A204.1 (cell line): ENCODE measurements around the gene CCDC144A.
A peak's percentile ranks its signal among the peaks of the same experiment; 100 is the strongest.
"Not testable (repeated sequence)": the region's sequence is repeated elsewhere in the genome, so short reads cannot be mapped to it uniquely, and the experiment has no call there.

ENCODE experiments used
- FAIRE-seq: peaks from 2 replicates; lab custom pipeline; 2012; peaks lifted over from hg19 to GRCh38; lab: Jason Lieb, UNC

Gene CCDC144A

GRCh38 chr17:16689731-16690281, at the start of gene CCDC144A:
TSS of gene CCDC144A (plus strand) at chr17:16690241. CDS start at chr17:16690401, 160 bp downstream.
- FAIRE-seq = not testable (repeated sequence)

- FAIRE-seq = no peak
Observed at GRCh38 chr17:16649585-16649984, 40.5 kb upstream of the CCDC144A start.

- no peak for FAIRE-seq
Observed at GRCh38 chr17:16652252-16652651, 37.8 kb upstream of the CCDC144A start.

DNA sequence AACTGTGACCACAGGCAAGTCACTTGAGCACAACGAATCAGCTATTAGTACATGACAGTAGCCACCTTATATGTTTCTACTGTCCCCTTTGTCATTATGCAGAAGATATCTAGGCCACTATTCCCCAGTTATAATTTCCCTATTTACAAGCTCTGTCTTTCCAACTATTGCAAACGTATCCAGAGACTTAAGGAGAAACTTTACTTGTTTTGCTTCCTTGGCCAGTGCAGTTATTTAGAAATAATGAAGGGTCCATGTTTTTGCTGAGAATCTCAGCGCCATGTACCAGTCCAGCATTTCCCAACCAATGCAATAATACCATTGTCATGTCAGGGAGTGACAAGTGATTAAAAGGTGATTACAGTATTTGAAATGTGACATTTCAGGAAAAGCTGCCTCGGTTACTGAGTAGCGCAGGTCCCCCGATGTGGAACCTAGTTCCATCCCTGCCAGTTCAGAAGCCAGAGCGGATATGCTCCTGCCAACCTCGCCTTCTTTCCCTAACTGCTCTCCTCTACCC, 37.1 kb upstream of the CCDC144A start:
- FAIRE-seq = no peak

DNA sequence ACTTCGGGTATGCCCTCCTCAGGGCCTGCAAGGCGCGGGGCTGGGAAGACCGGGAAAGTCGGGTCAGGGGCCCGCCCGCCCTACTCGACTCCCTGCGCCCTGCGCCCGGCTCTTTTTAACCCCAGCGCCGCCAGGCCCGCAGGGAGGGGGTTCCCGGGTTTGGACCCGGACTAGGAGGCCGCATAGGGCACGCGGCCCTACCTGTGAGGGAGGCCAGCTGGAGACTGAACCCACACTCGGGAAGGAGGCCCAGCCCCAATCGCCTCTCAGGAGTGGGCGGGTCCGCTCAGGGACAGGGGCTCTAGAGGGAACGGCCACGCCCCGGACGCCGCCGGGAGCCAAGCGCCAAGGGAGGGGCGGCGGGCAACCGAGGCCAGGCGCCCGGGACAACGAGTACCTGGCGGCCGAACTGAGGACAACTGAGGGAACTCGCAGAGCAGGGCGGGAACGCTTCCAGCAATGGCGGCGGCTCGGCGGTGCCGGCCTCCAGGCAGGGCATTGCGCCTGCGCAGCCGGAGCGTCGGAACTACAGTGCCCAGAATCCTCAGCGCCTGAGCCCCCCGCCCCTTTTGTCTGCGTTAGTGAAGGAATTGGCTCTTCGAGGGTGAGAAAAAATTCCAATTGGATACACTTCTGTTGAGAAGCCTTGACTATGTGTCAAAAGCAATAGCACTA, 36.5 kb upstream of the CCDC144A start, which contains the start of gene ZNF624:
ZNF624 (minus strand) TSS at position 484 of the 675 bp plus-strand sequence.
- peak; percentile 80 for FAIRE-seq

DNA sequence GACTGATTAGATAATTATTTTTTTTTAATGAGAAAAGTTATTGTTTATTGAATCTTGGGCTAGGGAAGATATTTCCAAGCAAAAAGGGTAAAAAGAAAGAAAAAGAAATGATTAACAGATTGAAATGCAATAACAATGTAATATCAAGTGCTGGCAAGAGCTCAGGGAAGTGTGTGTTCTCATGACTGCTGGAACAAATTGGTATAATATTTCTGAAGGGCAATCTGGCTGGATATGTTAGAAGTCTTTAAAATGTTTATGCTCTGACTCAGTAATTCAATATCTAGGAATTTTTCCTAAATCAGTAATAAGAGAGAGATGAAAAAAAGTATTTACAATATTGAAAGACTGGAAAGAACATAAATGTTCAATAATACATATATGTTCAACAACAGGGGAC, 28.8 kb upstream of the CCDC144A start:
- FAIRE-seq = no peak

GRCh38 chr17:16662936-16663335, 27.1 kb upstream of the CCDC144A start:
- FAIRE-seq = no peak

DNA sequence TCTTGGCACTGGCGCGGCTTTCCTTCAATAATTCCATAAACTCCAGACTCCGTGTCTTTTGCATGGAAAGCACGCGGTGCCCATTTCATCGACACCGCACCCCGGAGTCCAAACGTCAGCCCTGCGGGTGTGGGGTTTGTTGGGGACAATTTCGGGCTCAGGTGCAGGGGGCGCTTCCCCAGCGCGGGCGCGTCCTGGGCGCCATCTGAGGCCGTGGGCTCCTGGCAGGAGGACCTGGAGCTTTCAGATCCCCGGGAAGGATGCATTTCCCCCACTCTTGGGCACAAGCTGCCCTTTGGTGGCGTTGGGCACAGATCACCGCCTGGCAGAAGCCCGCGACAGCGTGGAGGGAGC, 23.5 kb upstream of the CCDC144A start:
- FAIRE-seq = not testable (repeated sequence)

GRCh38 chr17:16666907-16667636, 23.0 kb upstream of the CCDC144A start:
- not testable (repeated sequence) for FAIRE-seq

DNA sequence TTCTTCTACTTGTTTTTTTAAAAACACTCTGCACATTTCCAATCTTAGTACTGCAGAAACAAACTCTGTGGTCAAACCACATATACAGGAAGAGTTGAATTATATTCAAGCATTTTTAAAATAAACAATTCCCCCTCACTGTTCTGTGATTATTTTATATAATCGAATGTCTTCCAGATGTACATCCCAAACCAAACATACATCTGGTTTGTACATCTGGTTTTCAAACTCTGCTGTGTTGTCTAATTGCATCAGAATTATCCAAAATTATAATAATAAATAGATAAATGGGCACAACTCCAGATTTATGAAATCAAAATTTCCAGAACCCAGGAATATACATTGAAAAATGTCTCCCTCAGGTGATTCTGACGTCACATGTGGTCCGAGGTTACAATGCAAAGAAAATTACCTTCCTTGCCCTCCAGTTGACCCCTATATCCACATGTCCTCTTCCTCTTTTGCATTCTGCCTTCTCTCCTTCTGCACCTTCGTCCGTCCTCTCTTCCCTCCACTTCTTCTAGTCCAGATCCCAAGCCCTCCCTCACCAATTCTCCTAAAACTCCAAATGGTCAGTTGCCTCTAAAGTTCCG, 13.3 kb upstream of the CCDC144A start:
- FAIRE-seq = no peak

DNA sequence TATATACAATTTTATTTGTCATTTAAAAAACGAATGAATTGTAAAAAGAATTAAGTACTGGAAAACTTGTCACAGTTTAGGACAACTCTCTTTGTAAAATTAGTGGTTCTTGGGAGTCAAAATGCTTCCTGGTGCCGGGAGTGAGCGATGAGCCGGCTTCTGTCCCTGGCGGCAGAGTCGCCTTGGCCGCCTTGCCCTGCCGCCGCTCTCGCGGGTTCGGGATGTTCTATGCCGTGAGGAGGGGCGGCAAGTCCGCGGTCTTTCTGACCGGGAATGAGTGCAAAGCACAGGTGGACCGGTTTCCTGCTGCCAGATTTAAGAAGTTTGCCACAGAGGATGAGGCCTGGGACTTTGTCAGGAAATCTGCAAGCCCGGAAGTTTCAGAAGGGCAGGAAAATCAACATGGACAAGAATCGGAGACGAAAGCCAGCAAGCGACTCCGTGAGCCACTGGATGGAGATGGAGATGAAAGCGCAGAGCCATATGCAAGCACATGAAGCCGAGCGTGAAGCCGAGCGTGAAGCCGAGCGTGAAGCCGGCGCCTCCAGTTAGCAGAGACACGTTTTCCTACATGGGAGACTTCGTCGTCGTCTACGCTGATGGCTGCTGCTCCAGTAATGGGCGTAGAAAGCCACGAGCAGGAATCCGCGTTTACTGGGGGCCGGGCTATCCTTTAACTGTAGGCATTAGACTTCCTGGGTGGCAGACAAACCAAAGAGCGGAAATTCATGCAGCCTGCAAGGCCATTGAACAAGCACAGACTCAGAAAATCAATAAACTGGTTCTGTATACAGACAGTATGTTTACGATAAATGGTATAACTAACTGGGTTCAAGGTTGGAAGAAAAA, 6.5 kb upstream of the CCDC144A start:
- FAIRE-seq = not testable (repeated sequence)

- FAIRE-seq = not testable (repeated sequence)
Observed at GRCh38 chr17:16686019-16686418, 4.0 kb upstream of the CCDC144A start.

- FAIRE-seq = not testable (repeated sequence)
Observed at GRCh38 chr17:16687151-16687550, 2.9 kb upstream of the CCDC144A start.

DNA sequence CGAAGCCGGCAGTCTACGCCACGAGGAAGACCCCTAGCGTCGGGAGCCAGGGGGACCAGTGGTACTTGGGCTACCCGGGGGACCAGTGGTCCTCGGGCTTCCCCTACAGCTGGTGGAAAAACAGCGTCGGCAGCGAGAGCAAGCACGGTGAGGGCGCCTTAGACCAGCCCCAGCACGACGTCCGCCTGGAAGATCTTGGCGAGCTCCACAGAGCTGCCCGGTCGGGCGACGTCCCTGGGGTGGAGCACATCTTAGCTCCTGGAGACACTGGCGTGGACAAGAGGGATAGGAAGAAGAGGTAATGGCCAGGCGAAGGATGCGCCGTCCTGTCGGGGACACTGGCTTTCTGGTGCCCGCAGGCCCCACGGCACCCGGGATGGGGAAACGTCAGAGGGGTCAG, 406 bp downstream of the CCDC144A start:
- FAIRE-seq = not testable (repeated sequence)

DNA sequence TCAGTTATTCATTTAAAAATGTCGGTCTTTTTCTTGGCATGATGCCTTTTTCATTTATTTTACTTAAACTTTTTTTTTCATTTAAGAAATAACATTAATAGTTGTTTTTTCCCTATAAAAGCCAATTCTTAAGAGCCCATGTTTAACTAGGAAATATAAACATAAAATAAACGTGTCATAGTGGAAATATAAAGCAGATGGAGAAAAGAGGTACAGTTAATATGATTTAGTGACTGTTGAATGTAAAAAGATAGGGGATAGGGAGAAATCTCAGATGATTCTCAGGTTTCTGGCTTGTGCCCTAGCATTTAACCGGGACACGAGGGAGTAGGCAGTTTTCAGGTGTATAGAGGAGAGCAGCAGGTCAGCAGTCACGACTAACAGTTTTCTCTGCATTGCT, 7.6 kb downstream of the CCDC144A start:
- not testable (repeated sequence) for FAIRE-seq

DNA sequence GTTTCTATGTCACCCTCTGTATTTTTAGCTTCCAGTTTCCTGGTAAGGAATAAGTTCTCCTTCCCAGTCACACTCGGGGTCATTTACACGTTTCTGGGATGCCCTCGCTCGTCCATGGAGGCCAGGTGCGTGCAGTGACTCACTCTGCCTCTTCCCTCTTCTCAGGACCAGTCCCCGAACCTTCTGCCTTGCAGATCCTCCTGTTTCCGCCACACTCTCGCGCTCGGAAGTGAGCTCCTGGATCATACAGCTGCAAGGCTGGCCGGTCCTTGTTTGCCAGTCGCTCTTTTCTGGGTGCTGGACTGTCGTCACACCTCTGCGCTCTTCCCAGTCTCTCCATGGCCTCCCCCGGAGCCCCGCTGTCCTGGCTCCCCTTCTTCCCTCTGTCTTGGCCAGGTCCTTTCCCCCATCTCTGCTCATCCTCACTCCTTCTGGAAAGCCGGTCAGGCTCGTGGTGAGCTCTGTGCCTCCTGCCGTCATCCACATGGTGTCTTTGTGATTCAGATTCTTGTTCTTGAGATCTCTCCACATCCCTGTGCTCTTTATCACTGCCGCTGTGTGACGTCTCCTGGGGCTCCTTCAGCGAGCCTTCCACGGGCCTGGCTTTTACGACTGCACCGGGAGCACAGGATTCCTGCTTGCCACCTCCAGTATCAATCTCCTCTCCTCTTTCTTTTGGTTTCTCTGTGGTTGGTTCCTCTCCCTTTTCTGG, 55.6 kb downstream of the CCDC144A start:
- FAIRE-seq = not testable (repeated sequence)

- not testable (repeated sequence) for FAIRE-seq
Observed at GRCh38 chr17:16746571-16746970, 56.5 kb downstream of the CCDC144A start.

GRCh38 chr17:16750515-16750914, 60.5 kb downstream of the CCDC144A start:
- not testable (repeated sequence) for FAIRE-seq

- FAIRE-seq = not testable (repeated sequence)
Observed at GRCh38 chr17:16751224-16751923, 61.3 kb downstream of the CCDC144A start.

- FAIRE-seq = not testable (repeated sequence)
Observed at GRCh38 chr17:16751924-16752287, 61.9 kb downstream of the CCDC144A start.
